ENCODE results near the gene KIF18B.

The KIF18B gene

GRCh38 chr17:44907729-44908470, 39.7 kb downstream of the KIF18B start:
- in situ Hi-C loops (cut with MboI; ENCODE audit: low sequenced_read_pairs), result no loop called here

GRCh38 chr17:44906763-44907728, 40.5 kb downstream of the KIF18B start:
- in situ Hi-C loops (cut with MboI; ENCODE audit: low sequenced_read_pairs), result no loop called here

GRCh38 chr17:44906010-44906646, 41.4 kb downstream of the KIF18B start:
- in situ Hi-C loops (cut with MboI; ENCODE audit: low sequenced_read_pairs), result no loop called here

DNA sequence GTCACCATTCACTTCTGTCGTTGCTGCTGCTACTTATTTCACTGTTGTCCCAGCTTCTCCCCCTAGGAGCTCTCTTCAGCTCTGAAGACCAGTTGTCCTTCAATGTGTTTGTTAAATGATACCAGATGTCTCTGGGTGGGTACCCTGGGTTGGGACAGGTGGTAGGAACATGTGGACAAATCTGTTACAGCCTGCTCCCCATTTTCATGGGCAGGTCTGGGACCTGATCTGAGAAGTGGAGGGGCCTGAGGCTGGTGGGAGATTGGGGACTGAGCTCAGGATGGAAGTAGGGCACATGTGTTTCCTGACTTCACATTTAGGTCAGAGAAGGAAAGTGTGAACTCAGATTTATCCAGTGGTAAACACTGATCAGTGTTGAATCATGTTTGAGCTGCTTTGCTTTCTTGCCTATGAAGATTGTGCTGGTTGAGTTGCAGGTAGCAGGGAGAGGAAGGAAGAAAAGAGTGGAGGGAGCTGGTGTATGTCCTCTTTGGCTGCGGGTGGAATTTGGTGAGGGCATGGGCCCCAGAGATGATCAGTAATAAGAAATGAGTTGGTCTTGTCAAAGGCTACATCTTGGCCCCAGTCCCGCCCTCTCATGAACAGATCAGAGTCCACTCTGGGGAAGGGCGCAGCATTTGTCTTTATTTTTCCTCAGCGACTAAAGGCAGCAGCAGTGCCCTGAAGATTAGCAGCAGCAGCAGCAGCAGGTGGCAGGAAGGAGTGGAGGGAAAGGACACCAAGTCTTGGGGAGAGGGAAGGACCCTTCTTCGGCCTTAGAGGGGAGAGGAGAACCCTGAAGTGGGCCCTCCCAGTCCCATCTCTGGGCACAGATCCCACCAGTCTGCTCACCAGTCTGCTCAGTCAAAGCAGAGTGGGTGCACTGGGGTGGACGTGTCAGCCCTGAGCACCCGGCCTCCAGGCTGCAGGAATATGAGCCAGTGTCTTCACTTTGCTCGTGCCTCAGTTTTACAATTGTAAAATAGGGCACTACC, 42.3 kb downstream of the KIF18B start:
- in situ Hi-C loops (cut with MboI; ENCODE audit: low sequenced_read_pairs), result no loop called here

GRCh38 chr17:44904001-44904984, 43.3 kb downstream of the KIF18B start:
- in situ Hi-C loops (cut with MboI; ENCODE audit: low sequenced_read_pairs), result no loop called here

GRCh38 chr17:44903012-44903685, 44.4 kb downstream of the KIF18B start:
- in situ Hi-C loops (cut with MboI; ENCODE audit: low sequenced_read_pairs), result no loop called here

GRCh38 chr17:44902135-44902760, 45.3 kb downstream of the KIF18B start:
- in situ Hi-C loops (cut with MboI; ENCODE audit: low sequenced_read_pairs), result no loop called here

GRCh38 chr17:44901411-44901921, 46.1 kb downstream of the KIF18B start:
- in situ Hi-C loops (cut with MboI; ENCODE audit: low sequenced_read_pairs), result no loop called here

GRCh38 chr17:44900894-44901293, 46.7 kb downstream of the KIF18B start:
- in situ Hi-C loops (cut with MboI; ENCODE audit: low sequenced_read_pairs), result no loop called here

DNA sequence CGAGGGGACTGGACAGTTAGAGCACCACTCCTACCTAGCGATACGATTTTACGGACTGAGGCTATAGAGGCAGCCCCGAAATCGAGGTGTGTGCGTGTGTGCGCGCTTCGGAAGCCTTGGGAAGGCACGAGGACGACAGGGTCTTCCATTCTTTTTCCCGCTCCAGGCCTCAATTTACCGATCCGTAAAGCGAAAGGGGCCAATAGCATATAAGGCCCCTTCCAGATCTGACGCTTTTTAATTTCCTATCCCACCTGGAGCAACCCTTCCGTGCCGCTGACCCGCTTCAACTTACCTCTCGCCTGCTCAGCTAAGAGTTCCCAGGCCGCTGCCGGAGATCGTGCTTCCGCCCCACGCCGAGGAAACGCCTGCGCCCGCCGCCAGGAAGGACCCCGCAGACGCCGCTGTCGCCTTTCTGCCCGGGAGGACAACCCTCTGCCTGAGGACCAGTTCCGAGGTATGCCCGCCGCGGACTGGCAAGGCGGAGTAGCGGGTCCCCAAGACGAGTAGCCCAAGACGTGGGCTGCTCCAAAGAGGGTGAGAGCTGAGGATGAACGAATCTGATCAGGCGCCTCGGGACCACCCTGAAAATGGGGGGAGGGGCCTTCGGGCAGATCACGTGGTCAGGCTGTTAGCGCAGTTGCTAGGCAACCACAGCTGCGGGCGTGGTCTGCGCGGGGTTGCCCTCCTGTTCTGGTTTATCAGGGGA, 48.3 kb downstream of the KIF18B start, which contains the start of gene EFTUD2:
Gene EFTUD2 (minus strand): TSS at position 372 of the 709 bp plus-strand sequence. CDS start 4,924 bp downstream, outside the sequence.
- in situ Hi-C loops (cut with MboI; ENCODE audit: low sequenced_read_pairs), result no loop called here

DNA sequence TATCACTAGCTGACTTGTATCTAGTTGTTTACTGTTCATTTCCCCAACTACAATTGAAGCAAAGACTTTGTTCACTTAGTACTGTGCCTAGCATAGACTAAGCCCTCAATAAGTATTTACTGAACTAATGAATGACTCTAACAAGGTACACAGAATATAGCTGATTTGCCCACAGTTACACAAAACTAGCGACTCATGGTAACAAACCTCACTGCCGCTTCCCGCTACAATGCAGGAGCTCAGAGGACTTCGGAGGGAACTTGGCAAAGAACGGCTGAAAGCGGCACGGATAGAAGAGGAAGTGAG, 48.9 kb downstream of the KIF18B start:
- in situ Hi-C loops (cut with MboI; ENCODE audit: low sequenced_read_pairs), result no loop called here

DNA sequence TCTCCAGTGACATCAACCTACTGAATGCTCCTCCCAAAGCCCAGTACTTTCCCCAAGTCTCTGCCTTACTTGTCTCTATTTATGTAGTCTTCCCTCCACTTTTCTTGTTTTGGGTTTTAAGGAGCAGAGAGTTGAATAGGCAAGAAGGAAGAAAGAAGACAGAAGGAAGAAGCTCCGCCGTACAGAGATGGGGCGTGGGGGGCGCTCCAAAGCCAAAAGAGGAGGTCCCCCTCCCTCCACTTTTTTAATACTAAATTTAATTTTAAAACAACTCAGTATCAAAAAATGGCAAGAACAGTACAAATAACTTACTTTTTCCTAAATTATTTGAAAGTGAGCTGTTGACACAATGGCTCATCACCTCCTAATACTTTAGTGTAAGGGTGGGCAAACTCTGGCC, 52.9 kb downstream of the KIF18B start:
- in situ Hi-C loops (cut with MboI; ENCODE audit: low sequenced_read_pairs), result no loop called here

DNA sequence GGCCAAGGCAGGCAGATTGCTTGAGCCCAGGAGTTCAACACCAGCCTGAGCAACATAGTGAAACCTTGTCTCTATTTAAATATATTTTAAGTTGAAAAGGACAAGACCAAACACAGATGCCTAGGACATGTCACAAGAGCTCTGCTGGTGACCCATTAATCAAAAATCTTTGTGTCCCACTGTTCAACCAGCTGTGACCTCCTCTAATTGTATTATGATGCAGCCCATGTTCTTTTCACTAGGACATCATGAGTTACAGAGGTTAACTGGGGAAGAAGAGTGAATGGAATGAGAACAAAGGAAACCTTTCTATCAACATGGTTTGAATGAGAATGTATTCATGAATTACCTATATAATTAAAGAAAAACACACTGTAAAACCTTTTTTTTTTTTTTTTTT, 55.3 kb downstream of the KIF18B start:
- in situ Hi-C loops (cut with MboI; ENCODE audit: low sequenced_read_pairs), result no loop called here

DNA sequence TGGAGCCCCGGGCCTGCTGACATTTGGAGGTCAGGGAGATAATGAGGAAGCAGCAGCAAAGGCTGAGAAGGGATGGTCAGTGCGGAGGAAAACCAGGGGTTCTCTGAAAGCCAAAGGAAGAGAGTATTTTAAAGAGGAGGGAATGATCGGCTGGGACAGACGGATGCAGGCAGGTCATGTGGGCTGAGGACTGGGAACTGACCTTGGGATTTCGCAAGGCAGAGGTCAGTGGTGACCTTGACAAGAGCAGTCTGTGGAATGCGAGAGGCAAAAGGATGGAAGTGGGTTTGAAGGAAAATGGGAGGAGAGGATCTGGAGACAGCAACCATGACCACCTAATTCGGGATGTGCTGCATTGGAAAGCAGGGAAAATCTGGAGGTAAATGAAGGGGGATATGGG, 58.6 kb downstream of the KIF18B start:
- in situ Hi-C loops (cut with MboI; ENCODE audit: low sequenced_read_pairs), result no loop called here

DNA sequence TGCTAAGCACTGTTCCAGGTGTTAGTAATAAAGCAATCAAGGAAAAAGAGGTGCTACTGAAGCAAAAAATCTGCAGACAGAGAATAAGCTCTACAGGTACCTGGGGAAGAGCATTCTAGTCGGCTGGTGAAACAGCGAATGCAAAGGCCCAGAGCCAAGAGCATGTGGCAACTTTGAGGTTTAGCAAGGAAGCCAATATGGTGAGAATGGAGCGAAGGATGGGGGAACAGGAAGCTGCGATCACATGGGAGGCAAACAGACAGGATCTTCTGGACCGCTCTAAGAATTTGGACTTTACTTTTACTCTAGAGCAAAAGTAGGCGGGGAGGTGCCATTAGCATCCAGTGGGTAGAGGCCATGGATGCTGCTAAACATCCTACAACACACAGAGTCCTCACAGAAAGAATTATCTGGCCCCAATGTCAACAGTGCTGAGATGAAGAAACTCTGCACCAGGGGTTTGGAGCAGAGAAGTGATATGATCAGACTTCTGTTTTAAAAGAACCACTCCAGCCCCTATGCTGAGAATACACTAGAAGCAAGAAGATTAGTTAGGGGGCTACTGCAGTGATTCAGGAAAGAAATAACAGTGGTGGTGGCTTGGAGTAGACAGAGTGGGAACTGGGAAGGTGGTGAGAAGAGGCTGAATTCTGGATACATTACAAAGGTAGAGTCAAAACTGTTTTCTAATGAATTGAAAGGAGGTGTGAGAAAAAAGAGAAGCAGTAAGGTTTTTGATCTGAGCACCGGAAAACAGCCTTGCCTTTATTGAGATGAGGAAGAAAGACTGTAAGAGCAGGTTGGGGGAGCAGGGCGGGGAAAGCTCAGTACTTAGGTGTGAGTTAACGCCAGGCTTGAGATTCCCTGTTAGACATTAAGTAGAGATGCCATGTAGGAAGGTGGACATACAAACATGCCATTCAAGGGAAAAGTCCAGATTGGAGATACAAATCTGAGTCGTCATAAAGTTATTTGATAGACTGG, 59.3 kb downstream of the KIF18B start:
- in situ Hi-C loops (cut with MboI; ENCODE audit: low sequenced_read_pairs), result no loop called here

- in situ Hi-C loops (cut with MboI; ENCODE audit: low sequenced_read_pairs), result no loop called here
Measured at GRCh38 chr17:44887016-44887415, 60.6 kb downstream of the KIF18B start.

All from hTERT RPE-1 (cell line).